GM20000 (cell line): ENCODE data around the gene TTI1.

Experiments
- DNase-seq: peaks from one replicate; pipeline ENCODE4 v3.0.0; 2012; ENCODE audit warnings: low spot score
- TF ChIP-seq, protein P1 (sequence below): IDR thresholded peaks from 2 replicates; pipeline ENCODE4 v1.5.1; 2012; ENCODE audit warnings: mild to moderate bottlenecking, control low read depth; ENCODE audit errors: extremely low read depth, missing control alignments

Gene TTI1

GRCh38 chr20:37940858-37941257 is 92.4 kb downstream of the TTI1 start:
- TF ChIP-seq, protein P1, sequence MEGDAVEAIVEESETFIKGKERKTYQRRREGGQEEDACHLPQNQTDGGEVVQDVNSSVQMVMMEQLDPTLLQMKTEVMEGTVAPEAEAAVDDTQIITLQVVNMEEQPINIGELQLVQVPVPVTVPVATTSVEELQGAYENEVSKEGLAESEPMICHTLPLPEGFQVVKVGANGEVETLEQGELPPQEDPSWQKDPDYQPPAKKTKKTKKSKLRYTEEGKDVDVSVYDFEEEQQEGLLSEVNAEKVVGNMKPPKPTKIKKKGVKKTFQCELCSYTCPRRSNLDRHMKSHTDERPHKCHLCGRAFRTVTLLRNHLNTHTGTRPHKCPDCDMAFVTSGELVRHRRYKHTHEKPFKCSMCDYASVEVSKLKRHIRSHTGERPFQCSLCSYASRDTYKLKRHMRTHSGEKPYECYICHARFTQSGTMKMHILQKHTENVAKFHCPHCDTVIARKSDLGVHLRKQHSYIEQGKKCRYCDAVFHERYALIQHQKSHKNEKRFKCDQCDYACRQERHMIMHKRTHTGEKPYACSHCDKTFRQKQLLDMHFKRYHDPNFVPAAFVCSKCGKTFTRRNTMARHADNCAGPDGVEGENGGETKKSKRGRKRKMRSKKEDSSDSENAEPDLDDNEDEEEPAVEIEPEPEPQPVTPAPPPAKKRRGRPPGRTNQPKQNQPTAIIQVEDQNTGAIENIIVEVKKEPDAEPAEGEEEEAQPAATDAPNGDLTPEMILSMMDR, result no peak
- no peak for DNase-seq

DNA sequence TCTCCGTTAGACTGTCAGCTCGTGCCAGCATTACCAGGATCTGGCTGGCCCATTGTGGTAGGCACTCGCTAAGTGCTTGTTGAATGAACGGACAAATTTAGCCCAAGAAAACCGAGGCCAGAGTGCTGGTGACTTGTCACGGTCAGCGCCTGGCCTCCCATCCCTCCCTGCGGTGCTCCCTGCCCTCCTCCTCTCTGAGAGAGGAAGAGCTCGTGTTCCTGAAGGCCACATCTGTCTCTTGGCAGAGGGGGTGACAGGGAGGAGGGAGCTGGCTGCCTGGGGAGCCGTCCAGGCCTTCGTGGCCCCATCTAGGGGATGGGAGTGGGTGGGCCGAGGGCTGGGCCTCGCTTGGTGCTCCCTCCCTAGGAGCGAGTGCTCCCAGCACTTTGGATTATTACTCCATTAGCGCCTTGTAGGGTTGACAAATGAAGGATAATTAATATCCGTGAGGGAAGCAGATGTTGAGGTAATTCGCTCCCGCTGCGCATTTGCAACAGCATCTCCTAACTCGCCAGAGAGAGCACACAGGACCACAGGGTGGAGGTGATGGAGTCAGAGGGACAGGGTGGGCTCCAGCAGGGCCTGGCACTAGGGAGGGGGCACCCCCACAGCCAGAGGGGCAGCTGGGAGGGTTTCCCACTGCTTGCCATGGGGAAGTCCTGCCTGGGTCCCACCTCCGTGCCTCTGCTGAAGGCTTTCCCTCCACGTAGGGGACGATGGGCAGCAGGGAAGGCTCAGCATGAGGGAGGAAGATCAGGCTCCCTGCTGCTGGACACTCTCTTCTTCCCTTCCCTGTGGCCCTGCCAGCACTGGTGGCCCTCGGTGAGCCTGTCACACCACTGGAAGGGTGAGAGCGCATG is 93.3 kb downstream of the TTI1 start:
- DNase-seq, result no peak
- TF ChIP-seq, protein P1, result no peak

GRCh38 chr20:37938954-37939353 is 94.3 kb downstream of the TTI1 start:
- DNase-seq, result no peak
- TF ChIP-seq, protein P1, result no peak

DNA sequence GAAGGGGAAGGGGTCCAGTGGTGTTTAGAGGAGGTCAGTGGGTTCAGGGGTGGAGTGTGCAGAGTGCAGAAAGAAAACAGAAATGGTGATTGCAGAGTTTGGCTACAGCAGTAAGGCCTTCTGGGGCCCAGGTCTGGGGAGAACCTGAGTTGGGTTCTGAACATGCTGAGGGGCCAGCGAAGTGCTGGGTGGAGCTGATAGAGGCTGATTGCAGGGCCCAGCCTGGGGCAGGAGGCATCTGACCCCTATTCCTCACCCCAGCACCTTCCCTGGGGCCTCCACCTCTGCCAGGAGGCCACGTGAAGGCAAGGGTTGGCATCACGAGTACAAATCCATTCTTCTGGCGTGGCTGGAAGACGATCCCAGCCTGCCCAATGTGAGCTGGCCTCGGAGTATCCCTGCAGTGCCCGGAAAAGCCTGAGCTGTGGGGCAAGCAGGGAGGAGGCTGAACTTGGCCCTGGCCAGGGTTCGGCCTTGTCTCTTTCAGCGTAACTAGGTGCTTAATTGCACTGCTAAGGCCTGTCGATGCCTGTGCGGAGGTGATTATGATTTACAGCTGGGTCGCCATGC is 95.0 kb downstream of the TTI1 start:
- no peak for DNase-seq
- TF ChIP-seq, protein P1, result no peak

DNA sequence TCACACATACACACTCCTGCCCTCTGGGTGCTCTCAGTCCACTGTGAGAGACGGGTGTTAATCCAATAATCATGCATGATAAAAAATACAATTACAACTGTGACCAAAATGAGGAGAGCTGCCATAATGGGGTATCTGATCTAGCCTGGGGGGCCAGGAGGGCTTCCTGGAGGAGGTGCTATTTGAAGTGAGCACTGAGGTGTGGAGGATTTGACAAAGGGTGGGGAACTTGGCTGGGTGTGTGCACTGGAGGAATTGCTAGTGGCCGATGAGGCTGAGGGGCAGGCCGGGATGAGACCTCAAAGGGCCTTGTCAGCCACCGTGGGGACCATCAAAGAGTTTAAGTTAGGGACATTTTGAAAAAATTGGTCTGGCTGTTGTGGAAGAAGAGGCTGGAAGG is 95.6 kb downstream of the TTI1 start:
- no peak for DNase-seq
- TF ChIP-seq, protein P1, result no peak

GRCh38 chr20:37936451-37936850 is 96.8 kb downstream of the TTI1 start:
- no peak for DNase-seq
- TF ChIP-seq, protein P1, result no peak

DNA sequence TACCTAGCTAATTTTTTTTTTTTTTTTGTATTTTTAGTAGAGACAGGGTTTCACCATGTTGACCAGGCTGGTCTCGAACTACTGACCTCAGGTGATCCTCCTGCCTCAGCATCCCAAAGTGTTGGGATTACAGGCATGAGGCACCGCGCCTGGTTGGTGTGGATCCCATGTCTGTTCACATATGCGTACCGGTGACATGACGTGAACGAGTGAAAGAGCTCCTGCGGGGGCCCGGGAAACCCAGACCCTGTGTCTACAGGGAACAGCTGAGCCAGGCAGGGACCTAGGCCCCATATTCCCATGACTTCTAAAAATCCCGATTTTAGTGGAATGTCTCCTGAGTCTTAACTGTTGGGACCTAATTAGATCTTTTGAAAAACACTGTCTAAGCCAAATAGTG is 97.2 kb downstream of the TTI1 start:
- TF ChIP-seq, protein P1, result no peak
- no peak for DNase-seq
